HepG2 (cell line): ENCODE measurements around the gene PHRF1. TPM values are rescaled to one million over a fixed set of nuclear protein-coding genes. Genes with fewer than 3 reads are reported as not detected.

Experiments used
- CC2D1A ChIP-seq: sonication (generic); formaldehyde crosslinking; IDR thresholded peaks from 2 replicates; pipeline ENCODE4 v1.8.1; 2023; ENCODE audit warnings: mild to moderate bottlenecking, missing genetic modification reagents
- ETV5 ChIP-seq: IDR thresholded peaks from 2 replicates; pipeline ENCODE4 v1.6.1; 2018; ENCODE audit warnings: missing biosample characterization, missing genetic modification reagents, inconsistent platforms, borderline replicate concordance
- ETV6 ChIP-seq: sonication (generic); formaldehyde crosslinking; conservative IDR thresholded peaks from 2 replicates; pipeline ENCODE4 v1.4.0; 2020; ENCODE audit warnings: missing genetic modification reagents
- FOXJ3 ChIP-seq: sonication (generic); formaldehyde crosslinking; IDR thresholded peaks from 2 replicates; pipeline ENCODE4 v1.4.0; 2020; ENCODE audit warnings: missing genetic modification reagents, mild to moderate bottlenecking, borderline replicate concordance
- KAT2B ChIP-seq: fragments of 150-350 bp; IDR thresholded peaks from 2 replicates; pipeline ENCODE4 v1.6.1; 2014; ENCODE audit warnings: low read depth, low read length, borderline replicate concordance
- KMT2A ChIP-seq: sonication (generic); formaldehyde crosslinking; IDR thresholded peaks from 2 replicates; pipeline ENCODE4 v1.4.0; 2020; ENCODE audit warnings: missing genetic modification reagents
- MTA1 ChIP-seq: sonication (generic); formaldehyde crosslinking; IDR thresholded peaks from 2 replicates; pipeline ENCODE4 v1.4.0; 2020; ENCODE audit warnings: missing genetic modification reagents, mild to moderate bottlenecking, borderline replicate concordance
- NR1H2 ChIP-seq: sonication (generic); formaldehyde crosslinking; IDR thresholded peaks from 2 replicates; pipeline ENCODE4 v1.8.1; 2022; ENCODE audit warnings: low read depth, missing genetic modification reagents, borderline replicate concordance
- SNAI1 ChIP-seq: sonication (generic); formaldehyde crosslinking; IDR thresholded peaks from 2 replicates; pipeline ENCODE4 v1.5.0; 2020; ENCODE audit warnings: mild to moderate bottlenecking, missing genetic modification reagents, borderline replicate concordance
- TOE1 ChIP-seq: sonication (generic); formaldehyde crosslinking; IDR thresholded peaks from 2 replicates; pipeline ENCODE4 v1.4.0; 2020; ENCODE audit warnings: mild to moderate bottlenecking, missing genetic modification reagents
- ZNF367 ChIP-seq: sonication (generic); formaldehyde crosslinking; IDR thresholded peaks from 2 replicates; pipeline ENCODE4 v1.4.0; 2020; ENCODE audit warnings: missing genetic modification reagents, borderline replicate concordance
- ZNF430 ChIP-seq: sonication (generic); formaldehyde crosslinking; IDR thresholded peaks from 2 replicates; pipeline ENCODE4 v1.9.0; 2021; ENCODE audit warnings: mild to moderate bottlenecking, missing genetic modification reagents
- ZNF564 ChIP-seq: sonication (generic); formaldehyde crosslinking; IDR thresholded peaks from 2 replicates; pipeline ENCODE4 v1.8.1; 2023; ENCODE audit warnings: mild to moderate bottlenecking, missing genetic modification reagents
- ZNF569 ChIP-seq: sonication (generic); formaldehyde crosslinking; IDR thresholded peaks from 2 replicates; pipeline ENCODE4 v1.5.0; 2020; ENCODE audit warnings: mild to moderate bottlenecking, missing genetic modification reagents, moderate library complexity, borderline replicate concordance
- ZNF816 ChIP-seq: sonication (generic); formaldehyde crosslinking; IDR thresholded peaks from 2 replicates; pipeline ENCODE4 v1.8.0; 2022; ENCODE audit warnings: missing genetic modification reagents, mild to moderate bottlenecking, borderline replicate concordance
- ZSCAN25 ChIP-seq: sonication (generic); formaldehyde crosslinking; IDR thresholded peaks from 2 replicates; pipeline ENCODE4 v1.8.0; 2022; ENCODE audit warnings: mild to moderate bottlenecking, missing genetic modification reagents
- polyA plus RNA-seq, 8 experiments: library from polyadenylated mRNA; depleted of rRNA in 3 of 8; stranded (reverse) in 7 of 8; unstranded in 1 of 8; fragments of >200 nt; fragmentation: Illumina TruSeq in 4 of 8; extraction: Trizol in 4 of 8; gene quantifications; 2 replicates each; pipeline versions ENCODE4 v1.2.1 to v1.2.3, GENCODE V29; 2011 to 2016; ENCODE audit warnings: low read depth in 4 of 8, missing spikeins in 1 of 8, mixed read lengths in 1 of 8; ENCODE audit not compliant: insufficient read depth in 1 of 8
- total RNA-seq, 5 experiments: library from RNA; depleted of rRNA; stranded (reverse); fragments of >200 nt; fragmentation: Illumina TruSeq; extraction: Trizol; gene quantifications; 2 replicates each; pipeline ENCODE4 v1.2.3, GENCODE V29; 2016; ENCODE audit warnings: low read depth in 1 of 5
- TF ChIP-seq, protein P1 (sequence below): sonication (generic); formaldehyde crosslinking; IDR thresholded peaks from 2 replicates; pipeline ENCODE4 v1.8.0; 2022; ENCODE audit warnings: missing genetic modification reagents, mild to moderate bottlenecking, moderate library complexity, borderline replicate concordance
- TF ChIP-seq, protein P2 (sequence below): sonication (generic); formaldehyde crosslinking; IDR thresholded peaks from 2 replicates; pipeline ENCODE4 v1.9.0; 2022; ENCODE audit warnings: low read depth, missing genetic modification reagents
- TF ChIP-seq, protein P3 (sequence below): sonication (generic); formaldehyde crosslinking; IDR thresholded peaks from 2 replicates; pipeline ENCODE4 v1.4.0; 2020; ENCODE audit warnings: missing genetic modification reagents

PHRF1 gene
- total and polyA plus RNA-seq, 2 of the 13 experiments (the other 11 are each of a cell fraction or from before 2014, with no cell fraction given), result 8.2 to 16.7 TPM

- TF ChIP-seq, protein P1, sequence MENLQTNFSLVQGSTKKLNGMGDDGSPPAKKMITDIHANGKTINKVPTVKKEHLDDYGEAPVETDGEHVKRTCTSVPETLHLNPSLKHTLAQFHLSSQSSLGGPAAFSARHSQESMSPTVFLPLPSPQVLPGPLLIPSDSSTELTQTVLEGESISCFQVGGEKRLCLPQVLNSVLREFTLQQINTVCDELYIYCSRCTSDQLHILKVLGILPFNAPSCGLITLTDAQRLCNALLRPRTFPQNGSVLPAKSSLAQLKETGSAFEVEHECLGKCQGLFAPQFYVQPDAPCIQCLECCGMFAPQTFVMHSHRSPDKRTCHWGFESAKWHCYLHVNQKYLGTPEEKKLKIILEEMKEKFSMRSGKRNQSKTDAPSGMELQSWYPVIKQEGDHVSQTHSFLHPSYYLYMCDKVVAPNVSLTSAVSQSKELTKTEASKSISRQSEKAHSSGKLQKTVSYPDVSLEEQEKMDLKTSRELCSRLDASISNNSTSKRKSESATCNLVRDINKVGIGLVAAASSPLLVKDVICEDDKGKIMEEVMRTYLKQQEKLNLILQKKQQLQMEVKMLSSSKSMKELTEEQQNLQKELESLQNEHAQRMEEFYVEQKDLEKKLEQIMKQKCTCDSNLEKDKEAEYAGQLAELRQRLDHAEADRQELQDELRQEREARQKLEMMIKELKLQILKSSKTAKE (CRISPR knock-in tag), result peak; percentile 84; the same call in 1 of the 2 replicates
- TF ChIP-seq, protein P2, sequence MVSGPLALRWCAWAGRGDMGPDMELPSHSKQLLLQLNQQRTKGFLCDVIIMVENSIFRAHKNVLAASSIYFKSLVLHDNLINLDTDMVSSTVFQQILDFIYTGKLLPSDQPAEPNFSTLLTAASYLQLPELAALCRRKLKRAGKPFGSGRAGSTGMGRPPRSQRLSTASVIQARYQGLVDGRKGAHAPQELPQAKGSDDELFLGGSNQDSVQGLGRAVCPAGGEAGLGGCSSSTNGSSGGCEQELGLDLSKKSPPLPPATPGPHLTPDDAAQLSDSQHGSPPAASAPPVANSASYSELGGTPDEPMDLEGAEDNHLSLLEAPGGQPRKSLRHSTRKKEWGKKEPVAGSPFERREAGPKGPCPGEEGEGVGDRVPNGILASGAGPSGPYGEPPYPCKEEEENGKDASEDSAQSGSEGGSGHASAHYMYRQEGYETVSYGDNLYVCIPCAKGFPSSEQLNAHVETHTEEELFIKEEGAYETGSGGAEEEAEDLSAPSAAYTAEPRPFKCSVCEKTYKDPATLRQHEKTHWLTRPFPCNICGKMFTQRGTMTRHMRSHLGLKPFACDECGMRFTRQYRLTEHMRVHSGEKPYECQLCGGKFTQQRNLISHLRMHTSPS, result no peak
- TF ChIP-seq, protein P3, sequence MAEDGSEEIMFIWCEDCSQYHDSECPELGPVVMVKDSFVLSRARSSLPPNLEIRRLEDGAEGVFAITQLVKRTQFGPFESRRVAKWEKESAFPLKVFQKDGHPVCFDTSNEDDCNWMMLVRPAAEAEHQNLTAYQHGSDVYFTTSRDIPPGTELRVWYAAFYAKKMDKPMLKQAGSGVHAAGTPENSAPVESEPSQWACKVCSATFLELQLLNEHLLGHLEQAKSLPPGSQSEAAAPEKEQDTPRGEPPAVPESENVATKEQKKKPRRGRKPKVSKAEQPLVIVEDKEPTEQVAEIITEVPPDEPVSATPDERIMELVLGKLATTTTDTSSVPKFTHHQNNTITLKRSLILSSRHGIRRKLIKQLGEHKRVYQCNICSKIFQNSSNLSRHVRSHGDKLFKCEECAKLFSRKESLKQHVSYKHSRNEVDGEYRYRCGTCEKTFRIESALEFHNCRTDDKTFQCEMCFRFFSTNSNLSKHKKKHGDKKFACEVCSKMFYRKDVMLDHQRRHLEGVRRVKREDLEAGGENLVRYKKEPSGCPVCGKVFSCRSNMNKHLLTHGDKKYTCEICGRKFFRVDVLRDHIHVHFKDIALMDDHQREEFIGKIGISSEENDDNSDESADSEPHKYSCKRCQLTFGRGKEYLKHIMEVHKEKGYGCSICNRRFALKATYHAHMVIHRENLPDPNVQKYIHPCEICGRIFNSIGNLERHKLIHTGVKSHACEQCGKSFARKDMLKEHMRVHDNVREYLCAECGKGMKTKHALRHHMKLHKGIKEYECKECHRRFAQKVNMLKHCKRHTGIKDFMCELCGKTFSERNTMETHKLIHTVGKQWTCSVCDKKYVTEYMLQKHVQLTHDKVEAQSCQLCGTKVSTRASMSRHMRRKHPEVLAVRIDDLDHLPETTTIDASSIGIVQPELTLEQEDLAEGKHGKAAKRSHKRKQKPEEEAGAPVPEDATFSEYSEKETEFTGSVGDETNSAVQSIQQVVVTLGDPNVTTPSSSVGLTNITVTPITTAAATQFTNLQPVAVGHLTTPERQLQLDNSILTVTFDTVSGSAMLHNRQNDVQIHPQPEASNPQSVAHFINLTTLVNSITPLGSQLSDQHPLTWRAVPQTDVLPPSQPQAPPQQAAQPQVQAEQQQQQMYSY (CRISPR knock-in tag), result no peak
- TF ChIP-seq ZNF816 (CRISPR knock-in tag), result no peak
- no peak for TF ChIP-seq ETV6 (CRISPR knock-in tag)
- TF ChIP-seq ZNF430 (CRISPR knock-in tag), result peak; percentile 13; the same call in 1 of the 2 replicates
- peak; percentile 79 for TF ChIP-seq KMT2A
- TF ChIP-seq TOE1, result no peak
- TF ChIP-seq MTA1 (CRISPR knock-in tag), result no peak
- no peak for TF ChIP-seq NR1H2 (CRISPR knock-in tag)
- TF ChIP-seq KAT2B, result no peak
- TF ChIP-seq ZNF569, result no peak
- no peak for TF ChIP-seq SNAI1 (CRISPR knock-in tag)
- TF ChIP-seq ETV5 (CRISPR knock-in tag), result peak; percentile 34; the same call in 1 of the 2 replicates
- TF ChIP-seq ZNF564 (CRISPR knock-in tag), result no peak; the same call in 1 of the 2 replicates
- no peak for TF ChIP-seq ZNF367 (CRISPR knock-in tag)
- no peak; the same call in 1 of the 2 replicates for TF ChIP-seq FOXJ3
- peak; percentile 92 for TF ChIP-seq ZSCAN25
- no peak for TF ChIP-seq CC2D1A (CRISPR knock-in tag)
Observed at GRCh38 chr11:587978-588380, 11.7 kb downstream of the PHRF1 start (continued).
